GM19193 (cell line): Measurements from ENCODE around the gene SERINC4.

Source experiments
- POLR2A ChIP-seq: IDR thresholded peaks from 4 replicates; pipeline ENCODE4 v1.6.1; 2011; ENCODE audit not compliant: insufficient read depth, insufficient read length; ENCODE audit errors: extremely low read depth

Gene SERINC4

DNA sequence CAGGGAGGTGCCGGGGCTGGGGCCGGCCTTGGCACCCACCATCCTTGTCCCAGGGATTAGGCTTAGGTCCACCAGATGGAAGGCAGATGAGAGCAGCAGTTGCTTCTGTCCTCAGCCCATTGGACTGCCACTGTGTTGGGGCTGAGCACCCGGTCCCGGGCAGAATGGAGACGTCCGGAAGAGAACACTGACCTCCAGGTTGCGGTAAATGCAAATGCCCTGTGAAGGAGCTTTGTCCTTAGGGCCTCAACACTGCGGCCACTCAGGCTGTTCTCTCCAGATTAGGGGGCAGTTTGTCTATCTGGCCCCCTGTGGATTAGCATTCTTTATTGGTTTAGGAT lies at the start of gene SERINC4:
Gene SERINC4, minus strand, starts transcription at position 276 of the 341 bp plus-strand sequence. Its CDS starts 234 bp downstream, at position 42.
- no peak for TF ChIP-seq POLR2A

GRCh38 chr15:43845421-43845820 lies 45.4 kb upstream of the SERINC4 start:
- TF ChIP-seq POLR2A = no peak

- no peak for TF ChIP-seq POLR2A
Observed at GRCh38 chr15:43828061-43828657, 28.1 kb upstream of the SERINC4 start.

- no peak for TF ChIP-seq POLR2A
Observed at GRCh38 chr15:43826508-43827341, 26.7 kb upstream of the SERINC4 start, which contains the start of gene WDR76. TSS of gene WDR76 (plus strand) at chr15:43827002. CDS start at chr15:43827033, 31 bp downstream.

DNA sequence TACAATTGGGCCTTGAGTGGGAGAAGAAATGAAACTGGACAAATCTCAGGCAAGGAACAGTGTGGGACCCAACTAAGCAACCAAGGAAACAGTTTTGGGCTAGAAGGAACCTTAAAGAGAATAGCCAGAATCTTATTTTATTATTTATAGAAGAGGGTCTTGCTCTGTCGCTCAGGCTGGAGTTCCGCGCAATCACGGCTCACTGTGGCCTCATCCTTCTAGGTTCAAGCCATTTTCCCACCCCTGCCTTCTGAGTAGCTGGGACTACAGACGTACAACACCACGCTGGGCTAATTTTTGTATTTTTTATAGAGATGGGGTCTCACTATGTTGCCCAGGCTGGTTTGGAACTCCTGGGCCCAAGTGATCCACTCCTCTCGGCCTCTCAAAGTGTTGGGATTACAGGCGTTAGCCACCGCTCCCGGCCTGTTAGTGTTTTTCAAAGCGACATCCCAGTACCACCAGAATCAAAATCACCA lies 26.0 kb upstream of the SERINC4 start:
- no peak for TF ChIP-seq POLR2A

GRCh38 chr15:43824302-43825246 lies 24.6 kb upstream of the SERINC4 start, which contains the start of gene MFAP1:
TSS of gene MFAP1 (minus strand) at chr15:43824690. CDS start at chr15:43824569, 121 bp downstream.
- TF ChIP-seq POLR2A = peak; percentile 93

- TF ChIP-seq POLR2A = no peak
Observed at GRCh38 chr15:43821505-43821904, 21.5 kb upstream of the SERINC4 start.

DNA sequence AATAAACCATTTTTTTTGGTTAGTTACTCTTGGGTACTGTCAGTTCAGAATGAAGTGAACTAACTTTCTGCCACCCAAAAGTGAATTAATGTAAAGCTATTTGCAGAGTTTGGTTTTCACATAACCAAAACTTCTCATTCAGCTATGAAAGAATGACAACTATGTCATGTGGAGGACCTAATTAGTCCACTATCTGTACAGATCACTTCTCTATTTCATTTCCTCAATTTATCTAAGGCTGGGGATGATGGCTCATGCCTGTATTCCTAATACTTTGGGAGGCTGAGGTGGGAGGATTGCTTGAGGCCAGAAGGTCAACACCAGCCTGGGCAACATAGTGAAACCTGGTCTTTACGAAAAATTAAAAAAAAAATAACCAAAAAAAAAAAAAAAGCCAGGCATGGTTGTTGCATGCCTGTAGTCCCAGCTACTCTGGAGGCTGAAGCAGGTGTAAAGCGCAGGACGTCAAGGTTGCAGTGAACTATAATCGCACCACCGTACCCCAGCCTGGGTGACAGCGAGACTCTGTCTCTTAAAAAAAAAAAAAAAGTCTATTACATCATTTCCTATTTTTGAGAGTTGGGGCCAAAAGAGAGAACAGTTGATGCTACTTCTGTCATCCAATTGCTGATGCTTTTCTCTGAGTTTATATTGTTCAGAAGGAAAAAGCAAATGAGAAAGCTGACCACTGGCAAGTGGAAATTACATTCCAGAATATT lies 9.1 kb upstream of the SERINC4 start:
- TF ChIP-seq POLR2A = no peak

DNA sequence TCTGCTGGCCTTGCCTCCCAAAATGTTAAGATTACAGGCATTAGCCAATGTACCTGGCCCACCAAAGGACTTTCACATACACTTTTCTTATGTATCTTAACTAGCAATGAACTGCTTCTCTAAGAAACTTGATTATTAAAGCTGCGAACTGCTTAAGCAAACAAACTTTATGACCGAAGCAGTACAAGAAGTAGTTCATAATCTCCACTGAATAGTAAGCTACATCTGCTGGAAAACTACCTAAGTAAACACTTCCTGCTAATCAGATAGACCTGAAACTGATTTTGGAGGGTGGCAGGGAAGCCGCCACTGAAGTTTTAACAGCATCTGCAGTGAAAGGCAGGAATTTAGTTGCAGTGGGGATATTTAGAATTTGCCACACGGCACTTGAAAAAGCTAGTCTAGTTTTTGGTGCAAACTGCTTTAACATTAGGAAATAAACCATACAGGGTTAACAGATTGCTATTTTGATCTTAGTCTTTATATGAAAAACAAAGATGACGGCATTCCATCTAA lies 8.5 kb upstream of the SERINC4 start:
- no peak for TF ChIP-seq POLR2A

DNA sequence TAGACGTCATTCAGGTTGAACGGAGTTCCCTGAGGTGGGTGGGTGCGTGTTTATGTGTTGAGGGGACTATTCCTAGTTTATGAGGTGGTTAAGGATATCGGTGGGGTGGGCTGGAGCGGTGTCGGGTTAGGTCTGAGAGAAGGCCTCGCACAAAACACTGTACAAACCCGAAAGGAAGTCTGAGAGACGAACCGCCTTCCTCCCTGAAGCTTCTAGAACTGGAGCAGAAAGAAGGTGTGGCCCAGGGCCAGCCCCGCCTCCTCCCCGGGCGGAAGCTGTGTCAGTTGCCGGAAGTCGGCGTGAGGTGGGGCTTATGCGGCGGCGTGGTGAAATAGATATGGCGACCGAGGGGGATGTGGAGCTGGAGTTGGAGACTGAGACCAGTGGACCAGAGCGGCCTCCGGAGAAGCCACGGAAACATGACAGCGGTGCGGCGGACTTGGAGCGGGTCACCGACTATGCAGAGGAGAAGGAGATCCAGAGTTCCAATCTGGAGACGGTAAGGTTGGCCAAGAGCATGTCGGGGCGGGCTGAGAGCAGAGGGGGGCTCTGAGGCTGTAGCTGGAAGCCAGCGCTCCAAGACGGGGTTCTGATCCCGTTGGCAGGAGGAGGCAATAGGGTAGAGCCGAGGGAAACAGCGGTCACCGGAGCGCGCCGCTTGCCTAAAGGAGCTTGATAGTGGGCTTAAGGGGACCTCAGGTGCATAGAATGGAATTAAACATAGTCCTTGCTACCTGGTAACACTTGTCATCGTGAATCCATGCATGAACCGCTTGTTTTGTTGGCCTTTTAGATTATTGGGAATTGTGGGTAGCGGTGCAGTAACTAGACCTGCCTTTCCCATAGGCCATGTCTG lies 494 bp upstream of the SERINC4 start, which contains the start of gene HYPK:
Gene HYPK, plus strand, starts transcription at position 314 of the 856 bp plus-strand sequence. Its CDS starts 24 bp downstream, at position 338.
- peak; percentile 78 for TF ChIP-seq POLR2A

GRCh38 chr15:43799209-43799944 lies 643 bp downstream of the SERINC4 start:
- TF ChIP-seq POLR2A = no peak

- no peak for TF ChIP-seq POLR2A
Observed at GRCh38 chr15:43796566-43796965, 3.5 kb downstream of the SERINC4 start.
